GM18498 (cell line): ENCODE measurements around the gene OBSCN.
"Not testable (repeated sequence)": the region's sequence is repeated elsewhere in the genome, so short reads cannot be mapped to it uniquely, and the experiment has no call there.

Experiments
- ATAC-seq: cut with Tn5 transposase; IDR thresholded peaks from one replicate; pipeline ENCODE4 v1.9.1; 2021; ENCODE audit warnings: mild to moderate bottlenecking, moderate library complexity; ENCODE audit not compliant: unreplicated experiment

OBSCN gene

GRCh38 chr1:228256626-228257375 is 49.0 kb downstream of the OBSCN start:
- no peak for ATAC-seq

GRCh38 chr1:228258486-228258885 is 50.6 kb downstream of the OBSCN start:
- no peak for ATAC-seq

GRCh38 chr1:228259368-228259894 is 51.6 kb downstream of the OBSCN start:
- ATAC-seq, result no peak

- ATAC-seq, result no peak
These were observed 52.1 kb downstream of the OBSCN start for GRCh38 chr1:228259951-228260350.

- ATAC-seq, result no peak
These were observed 53.9 kb downstream of the OBSCN start for GRCh38 chr1:228261706-228262105.

GRCh38 chr1:228262475-228262874 is 54.6 kb downstream of the OBSCN start:
- ATAC-seq, result no peak

- ATAC-seq, result no peak
These were observed 55.8 kb downstream of the OBSCN start for GRCh38 chr1:228263636-228264035.

- ATAC-seq, result no peak
These were observed 56.4 kb downstream of the OBSCN start for GRCh38 chr1:228264090-228264829.

GRCh38 chr1:228265167-228265566 is 57.3 kb downstream of the OBSCN start:
- no peak for ATAC-seq

- ATAC-seq, result no peak
These were observed 60.4 kb downstream of the OBSCN start for GRCh38 chr1:228267962-228268880.

- ATAC-seq, result no peak
These were observed 61.0 kb downstream of the OBSCN start for GRCh38 chr1:228268881-228269265.

GRCh38 chr1:228269431-228269830 is 61.6 kb downstream of the OBSCN start:
- not testable (repeated sequence) for ATAC-seq

- ATAC-seq, result no peak
These were observed 62.2 kb downstream of the OBSCN start for GRCh38 chr1:228270032-228270431.

GRCh38 chr1:228271701-228272251 is 63.9 kb downstream of the OBSCN start:
- ATAC-seq, result no peak

- no peak for ATAC-seq
These were observed 64.5 kb downstream of the OBSCN start for GRCh38 chr1:228272331-228272791.

GRCh38 chr1:228272831-228273571 is 65.2 kb downstream of the OBSCN start:
- no peak for ATAC-seq

GRCh38 chr1:228273720-228274451 is 66.0 kb downstream of the OBSCN start:
- ATAC-seq, result no peak

GRCh38 chr1:228274452-228275178 is 66.8 kb downstream of the OBSCN start:
- ATAC-seq, result no peak

- no peak for ATAC-seq
These were observed 67.3 kb downstream of the OBSCN start for GRCh38 chr1:228275179-228275429.
